DND-41 (cell line): ENCODE results near the gene SH3GLB2.

Experiments used
- CTCF ChIP-seq: IDR thresholded peaks from 2 replicates; pipeline ENCODE4 v1.5.1; 2012; ENCODE audit warnings: borderline replicate concordance, low read length, moderate library complexity, mild to moderate bottlenecking; ENCODE audit not compliant: poor library complexity, severe bottlenecking; ENCODE audit errors: extremely low read depth
- EZH2 ChIP-seq: IDR thresholded peaks from 3 replicates; pipeline ENCODE4 v1.6.1; 2012; ENCODE audit warnings: borderline replicate concordance, low read depth, mild to moderate bottlenecking, moderate library complexity, low read length, inconsistent platforms; ENCODE audit not compliant: severe bottlenecking

DNA sequence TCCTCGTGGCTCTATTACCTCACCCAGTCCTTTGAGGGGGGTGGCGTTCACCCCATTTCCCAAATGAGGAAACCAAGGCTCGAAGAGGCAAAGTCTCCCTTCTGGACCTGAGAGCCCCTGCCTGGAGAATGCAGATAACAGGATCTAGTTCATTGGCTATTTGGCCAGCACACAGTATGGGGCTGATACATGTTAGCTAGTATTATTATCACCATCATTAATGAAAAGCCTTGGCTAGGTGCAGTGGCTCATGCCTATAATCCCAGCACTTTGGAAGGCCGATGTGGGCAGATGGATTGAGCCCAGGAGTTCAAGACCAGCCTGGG is 4.3 kb downstream of the SH3GLB2 start:
- no peak for TF ChIP-seq CTCF
- TF ChIP-seq EZH2: no peak
